ENCODE results near the gene C4BPA.

The C4BPA gene

GRCh38 chr1:207077470-207078377 lies 26.3 kb upstream of the C4BPA start:
- DNase-seq, result peak; percentile 60

GRCh38 chr1:207078578-207079132 lies 25.4 kb upstream of the C4BPA start:
- no peak for DNase-seq

- DNase-seq, result no peak
These were observed 24.3 kb upstream of the C4BPA start for GRCh38 chr1:207079706-207080241.

GRCh38 chr1:207081088-207081487 lies 22.9 kb upstream of the C4BPA start:
- no peak for DNase-seq

GRCh38 chr1:207081806-207082205 lies 22.2 kb upstream of the C4BPA start:
- no peak for DNase-seq

GRCh38 chr1:207084232-207084631 lies 19.8 kb upstream of the C4BPA start:
- DNase-seq, result no peak

GRCh38 chr1:207084701-207085180 lies 19.3 kb upstream of the C4BPA start:
- DNase-seq, result peak; percentile 16

- DNase-seq, result no peak
These were observed 18.1 kb upstream of the C4BPA start for GRCh38 chr1:207085887-207086286.

- peak; percentile 9 for DNase-seq
These were observed 15.9 kb upstream of the C4BPA start for GRCh38 chr1:207088161-207088560.

- DNase-seq, result no peak
These were observed 15.1 kb upstream of the C4BPA start, which contains the start of gene C4BPB for GRCh38 chr1:207088701-207089626. Gene C4BPB (plus strand): TSS chr1:207088860. CDS start chr1:207089532, 672 bp downstream.

- DNase-seq, result no peak
These were observed 14.2 kb upstream of the C4BPA start for GRCh38 chr1:207089627-207090355.

GRCh38 chr1:207091200-207091908 lies 12.7 kb upstream of the C4BPA start:
- DNase-seq, result no peak

- no peak for DNase-seq
These were observed 10.1 kb upstream of the C4BPA start for GRCh38 chr1:207093944-207094343.

- DNase-seq, result no peak
These were observed 6.1 kb upstream of the C4BPA start for GRCh38 chr1:207097871-207098324.

GRCh38 chr1:207101720-207102119 lies 2.3 kb upstream of the C4BPA start:
- no peak for DNase-seq

GRCh38 chr1:207102146-207102545 lies 1.9 kb upstream of the C4BPA start:
- DNase-seq, result no peak

GRCh38 chr1:207102659-207103058 lies 1.4 kb upstream of the C4BPA start:
- DNase-seq, result no peak

GRCh38 chr1:207109004-207109403 lies 5.0 kb downstream of the C4BPA start:
- DNase-seq, result no peak

GRCh38 chr1:207112616-207113296 lies 8.7 kb downstream of the C4BPA start:
- DNase-seq, result no peak

- DNase-seq, result no peak
These were observed 11.2 kb downstream of the C4BPA start for GRCh38 chr1:207115269-207115668.

- no peak for DNase-seq
These were observed 20.4 kb downstream of the C4BPA start for GRCh38 chr1:207124389-207124788.
